HEK293 (cell line): ENCODE measurements around the gene SORBS2.

Source experiments
- CTCF ChIA-PET: fragments of 350-600 bp; formaldehyde crosslinking; extraction: SDS; loops from one replicate; lab custom pipeline; 2021; ENCODE audit warnings: antibody characterized with exemption; lab: Yijun Ruan, JAX
- POLR2A ChIA-PET: fragments of 300-600 bp; formaldehyde crosslinking; extraction: SDS; loops from one replicate; lab custom pipeline; 2020; ENCODE audit warnings: antibody characterized with exemption, inconsistent platforms; lab: Yijun Ruan, JAX
- H3K27ac ChIP-seq: fragments of 200-500 bp; sonication (Bioruptor generic); 2 replicates; pipeline ENCODE4 v1.5.1; 2014; ENCODE audit warnings: low read depth, low read length, control low read depth, inconsistent platforms; ENCODE audit errors: extremely low read depth
- H3K36me3 ChIP-seq, 2 experiments: fragments of 200-500 bp in 1 of 2; sonication (Bioruptor generic) in 1 of 2; 1 replicate in 1 of 2; 2 replicates in 1 of 2; pipeline ENCODE4 v1.5.1; 2014 to 2017; ENCODE audit warnings: inconsistent platforms in 2 of 2, low read length in 2 of 2; ENCODE audit not compliant: control insufficient read depth in 2 of 2, insufficient read depth in 1 of 2
- H3K4me1 ChIP-seq: fragments of 200-500 bp; sonication (Bioruptor generic); 2 replicates; pipeline ENCODE4 v1.5.1; 2014; ENCODE audit warnings: mild to moderate bottlenecking, low read length, inconsistent platforms; ENCODE audit not compliant: control insufficient read depth, insufficient read depth
- H3K4me3 ChIP-seq: 2 replicates; pipeline ENCODE4 v1.5.1; 2011; ENCODE audit warnings: low read depth, mild to moderate bottlenecking, control low read depth, low read length, moderate library complexity
- H3K9me3 ChIP-seq: fragments of 200-500 bp; sonication (Bioruptor generic); 2 replicates; pipeline ENCODE4 v1.5.1; 2014; ENCODE audit warnings: low read depth, low read length, inconsistent platforms; ENCODE audit not compliant: control insufficient read depth, insufficient read depth
- KLF8 ChIP-seq: fragments of 450-650 bp; formaldehyde crosslinking; IDR thresholded peaks from 2 replicates; pipeline ENCODE4 v1.5.1; 2016; ENCODE audit warnings: missing biosample characterization, missing genetic modification characterization
- MYNN ChIP-seq: fragments of 450-650 bp; formaldehyde crosslinking; IDR thresholded peaks from 2 replicates; pipeline ENCODE4 v1.5.1; 2016; ENCODE audit warnings: missing biosample characterization, missing genetic modification characterization, borderline replicate concordance
- MZF1 ChIP-seq: fragments of 450-650 bp; formaldehyde crosslinking; IDR thresholded peaks from 2 replicates; pipeline ENCODE4 v1.5.1; 2017; ENCODE audit warnings: missing biosample characterization, missing genetic modification characterization, borderline replicate concordance
- SCRT2 ChIP-seq: fragments of 450-650 bp; formaldehyde crosslinking; IDR thresholded peaks from 2 replicates; pipeline ENCODE4 v1.5.1; 2016; ENCODE audit warnings: missing biosample characterization, missing genetic modification characterization
- SP3 ChIP-seq: fragments of 450-650 bp; formaldehyde crosslinking; IDR thresholded peaks from 2 replicates; pipeline ENCODE4 v1.5.1; 2016; ENCODE audit warnings: missing biosample characterization, missing genetic modification characterization
- TCF7L2 ChIP-seq: IDR thresholded peaks from 2 replicates; pipeline ENCODE4 v1.6.1; 2011; ENCODE audit warnings: low read depth, mild to moderate bottlenecking, inconsistent platforms, low read length, moderate library complexity, borderline replicate concordance
- ZNF112 ChIP-seq: fragments of 450-650 bp; formaldehyde crosslinking; IDR thresholded peaks from 2 replicates; pipeline ENCODE4 v1.5.0; 2017; ENCODE audit warnings: missing biosample characterization, missing genetic modification characterization
- ZNF114 ChIP-seq: fragments of 450-650 bp; formaldehyde crosslinking; IDR thresholded peaks from 2 replicates; pipeline ENCODE4 v1.5.0; 2017; ENCODE audit warnings: missing biosample characterization, missing genetic modification characterization
- ZNF133 ChIP-seq: fragments of 450-650 bp; formaldehyde crosslinking; IDR thresholded peaks from 2 replicates; pipeline ENCODE4 v1.5.1; 2016; ENCODE audit warnings: missing biosample characterization, missing genetic modification characterization
- ZNF175 ChIP-seq: fragments of 450-650 bp; formaldehyde crosslinking; IDR thresholded peaks from 2 replicates; pipeline ENCODE4 v1.5.1; 2016; ENCODE audit warnings: missing biosample characterization, missing genetic modification characterization
- ZNF24 ChIP-seq: fragments of 450-650 bp; formaldehyde crosslinking; IDR thresholded peaks from 2 replicates; pipeline ENCODE4 v1.5.1; 2016; ENCODE audit warnings: missing biosample characterization, missing genetic modification characterization
- ZNF433 ChIP-seq: fragments of 450-650 bp; formaldehyde crosslinking; IDR thresholded peaks from 2 replicates; pipeline ENCODE4 v1.5.1; 2016; ENCODE audit warnings: missing biosample characterization, missing genetic modification characterization, low read depth
- ZNF521 ChIP-seq: fragments of 450-650 bp; formaldehyde crosslinking; IDR thresholded peaks from 2 replicates; pipeline ENCODE4 v1.5.1; 2017; ENCODE audit warnings: missing biosample characterization, mild to moderate bottlenecking, missing genetic modification characterization
- ZNF561 ChIP-seq: fragments of 450-650 bp; IDR thresholded peaks from 2 replicates; pipeline ENCODE4 v1.5.1; 2018; ENCODE audit warnings: missing biosample characterization, missing genetic modification characterization, borderline replicate concordance
- ZNF707 ChIP-seq: fragments of 450-650 bp; formaldehyde crosslinking; IDR thresholded peaks from 2 replicates; pipeline ENCODE4 v1.5.1; 2016; ENCODE audit warnings: missing biosample characterization, missing genetic modification characterization
- ZNF76 ChIP-seq: fragments of 450-650 bp; formaldehyde crosslinking; IDR thresholded peaks from 2 replicates; pipeline ENCODE4; 2016; ENCODE audit warnings: low read depth, missing biosample characterization, missing genetic modification characterization, borderline replicate concordance
- TF ChIP-seq, protein P1 (sequence below): fragments of 450-650 bp; formaldehyde crosslinking; conservative IDR thresholded peaks from 2 replicates; pipeline ENCODE4 v1.5.1; 2016; ENCODE audit warnings: low read depth, missing biosample characterization, missing genetic modification characterization
- TF ChIP-seq, protein P2 (sequence below): sonication (generic); formaldehyde crosslinking; IDR thresholded peaks from 2 replicates; pipeline ENCODE4 v1.8.1; 2022; ENCODE audit warnings: mild to moderate bottlenecking, moderate library complexity, missing genetic modification reagents
- TF ChIP-seq, protein P3 (sequence below): fragments of 450-650 bp; formaldehyde crosslinking; IDR thresholded peaks from 2 replicates; pipeline ENCODE4 v1.5.1; 2016; ENCODE audit warnings: missing biosample characterization, missing genetic modification characterization, borderline replicate concordance
- TF ChIP-seq, protein P4 (sequence below): fragments of 450-650 bp; formaldehyde crosslinking; IDR thresholded peaks from 2 replicates; pipeline ENCODE4 v1.5.1; 2016; ENCODE audit warnings: missing biosample characterization, missing genetic modification characterization

The SORBS2 gene

DNA sequence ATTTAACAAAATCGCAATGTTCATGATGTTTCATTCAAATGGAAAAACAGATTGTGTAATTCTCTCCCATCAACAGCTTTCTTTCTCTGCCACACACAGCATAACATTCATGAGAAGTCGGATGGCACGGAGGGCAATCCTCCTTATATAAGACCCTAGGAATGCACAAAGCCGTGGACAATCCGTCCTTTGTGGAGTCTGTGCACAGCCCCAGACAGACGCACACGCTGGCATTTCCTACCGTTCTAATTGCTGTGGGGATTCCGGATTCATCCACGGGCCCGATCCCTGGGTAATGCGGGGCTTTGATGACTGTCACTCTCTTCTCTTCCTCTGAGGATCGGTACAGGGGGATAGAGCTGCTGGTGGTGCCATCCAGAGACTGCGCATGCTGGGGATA lies 154.8 kb downstream of the SORBS2 start:
- no peaks in the 10 kb centered on the region for H3K9me3 ChIP-seq
- TF ChIP-seq SCRT2: no peak
- TF ChIP-seq, protein P1, sequence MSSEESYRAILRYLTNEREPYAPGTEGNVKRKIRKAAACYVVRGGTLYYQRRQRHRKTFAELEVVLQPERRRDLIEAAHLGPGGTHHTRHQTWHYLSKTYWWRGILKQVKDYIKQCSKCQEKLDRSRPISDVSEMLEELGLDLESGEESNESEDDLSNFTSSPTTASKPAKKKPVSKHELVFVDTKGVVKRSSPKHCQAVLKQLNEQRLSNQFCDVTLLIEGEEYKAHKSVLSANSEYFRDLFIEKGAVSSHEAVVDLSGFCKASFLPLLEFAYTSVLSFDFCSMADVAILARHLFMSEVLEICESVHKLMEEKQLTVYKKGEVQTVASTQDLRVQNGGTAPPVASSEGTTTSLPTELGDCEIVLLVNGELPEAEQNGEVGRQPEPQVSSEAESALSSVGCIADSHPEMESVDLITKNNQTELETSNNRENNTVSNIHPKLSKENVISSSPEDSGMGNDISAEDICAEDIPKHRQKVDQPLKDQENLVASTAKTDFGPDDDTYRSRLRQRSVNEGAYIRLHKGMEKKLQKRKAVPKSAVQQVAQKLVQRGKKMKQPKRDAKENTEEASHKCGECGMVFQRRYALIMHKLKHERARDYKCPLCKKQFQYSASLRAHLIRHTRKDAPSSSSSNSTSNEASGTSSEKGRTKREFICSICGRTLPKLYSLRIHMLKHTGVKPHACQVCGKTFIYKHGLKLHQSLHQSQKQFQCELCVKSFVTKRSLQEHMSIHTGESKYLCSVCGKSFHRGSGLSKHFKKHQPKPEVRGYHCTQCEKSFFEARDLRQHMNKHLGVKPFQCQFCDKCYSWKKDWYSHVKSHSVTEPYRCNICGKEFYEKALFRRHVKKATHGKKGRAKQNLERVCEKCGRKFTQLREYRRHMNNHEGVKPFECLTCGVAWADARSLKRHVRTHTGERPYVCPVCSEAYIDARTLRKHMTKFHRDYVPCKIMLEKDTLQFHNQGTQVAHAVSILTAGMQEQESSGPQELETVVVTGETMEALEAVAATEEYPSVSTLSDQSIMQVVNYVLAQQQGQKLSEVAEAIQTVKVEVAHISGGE (tag by site-specific recombination): no peak
- no peak for TF ChIP-seq ZNF24 (tag by site-specific recombination)
- H3K4me1 ChIP-seq: no peaks in the 10 kb centered on the region; the same call in 1 of the 2 replicates
- ChIA-PET CTCF (no interaction called here), POLR2A (no interaction called here)
- H3K27ac ChIP-seq: no peak overlapping the region
- H3K36me3 ChIP-seq: no peaks in the 10 kb centered on the region
- H3K4me3 ChIP-seq: no peak overlapping the region

DNA sequence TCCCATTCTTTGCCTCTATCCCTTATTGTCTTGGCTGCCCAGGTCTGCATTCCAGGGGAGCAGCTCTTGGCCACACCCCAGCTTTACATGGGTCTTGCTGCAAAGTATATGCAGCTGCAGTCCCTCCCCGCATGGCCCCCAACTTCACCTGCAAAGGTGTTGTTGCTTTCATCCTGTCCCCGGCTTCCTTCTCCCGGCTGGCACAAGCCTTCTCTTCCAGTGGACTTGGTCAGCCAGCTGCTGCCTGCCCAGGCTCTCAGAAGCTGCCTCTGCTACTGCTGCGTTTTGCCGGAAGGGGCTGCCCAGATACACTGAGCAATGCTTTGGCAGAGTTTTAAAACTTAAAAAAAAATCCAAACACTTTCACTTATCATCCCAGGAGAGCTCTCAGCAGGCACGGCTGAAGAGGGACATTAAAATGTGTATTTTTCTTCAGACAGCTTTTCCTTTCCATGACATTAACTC lies 155.5 kb downstream of the SORBS2 start:
- TF ChIP-seq ZNF175 (tag by site-specific recombination) (no peak), ZNF521 (tag by site-specific recombination) (no peak), ZNF112 (tag by site-specific recombination) (no peak), TCF7L2 (no peak), MZF1 (tag by site-specific recombination) (no peak), KLF8 (tag by site-specific recombination) (no peak), ZNF114 (tag by site-specific recombination) (no peak), ZNF707 (tag by site-specific recombination) (no peak), ZNF76 (tag by site-specific recombination) (no peak), ZNF433 (tag by site-specific recombination) (no peak), ZNF133 (tag by site-specific recombination) (no peak), SP3 (tag by site-specific recombination) (no peak), MYNN (tag by site-specific recombination) (no peak), ZNF561 (no peak)
- TF ChIP-seq, protein P2, sequence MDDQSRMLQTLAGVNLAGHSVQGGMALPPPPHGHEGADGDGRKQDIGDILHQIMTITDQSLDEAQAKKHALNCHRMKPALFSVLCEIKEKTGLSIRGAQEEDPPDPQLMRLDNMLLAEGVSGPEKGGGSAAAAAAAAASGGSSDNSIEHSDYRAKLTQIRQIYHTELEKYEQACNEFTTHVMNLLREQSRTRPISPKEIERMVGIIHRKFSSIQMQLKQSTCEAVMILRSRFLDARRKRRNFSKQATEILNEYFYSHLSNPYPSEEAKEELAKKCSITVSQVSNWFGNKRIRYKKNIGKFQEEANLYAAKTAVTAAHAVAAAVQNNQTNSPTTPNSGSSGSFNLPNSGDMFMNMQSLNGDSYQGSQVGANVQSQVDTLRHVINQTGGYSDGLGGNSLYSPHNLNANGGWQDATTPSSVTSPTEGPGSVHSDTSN (CRISPR knock-in tag): no peak
- TF ChIP-seq, protein P3, sequence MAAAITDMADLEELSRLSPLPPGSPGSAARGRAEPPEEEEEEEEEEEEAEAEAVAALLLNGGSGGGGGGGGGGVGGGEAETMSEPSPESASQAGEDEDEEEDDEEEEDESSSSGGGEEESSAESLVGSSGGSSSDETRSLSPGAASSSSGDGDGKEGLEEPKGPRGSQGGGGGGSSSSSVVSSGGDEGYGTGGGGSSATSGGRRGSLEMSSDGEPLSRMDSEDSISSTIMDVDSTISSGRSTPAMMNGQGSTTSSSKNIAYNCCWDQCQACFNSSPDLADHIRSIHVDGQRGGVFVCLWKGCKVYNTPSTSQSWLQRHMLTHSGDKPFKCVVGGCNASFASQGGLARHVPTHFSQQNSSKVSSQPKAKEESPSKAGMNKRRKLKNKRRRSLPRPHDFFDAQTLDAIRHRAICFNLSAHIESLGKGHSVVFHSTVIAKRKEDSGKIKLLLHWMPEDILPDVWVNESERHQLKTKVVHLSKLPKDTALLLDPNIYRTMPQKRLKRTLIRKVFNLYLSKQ (tag by site-specific recombination): no peak
- TF ChIP-seq, protein P4, sequence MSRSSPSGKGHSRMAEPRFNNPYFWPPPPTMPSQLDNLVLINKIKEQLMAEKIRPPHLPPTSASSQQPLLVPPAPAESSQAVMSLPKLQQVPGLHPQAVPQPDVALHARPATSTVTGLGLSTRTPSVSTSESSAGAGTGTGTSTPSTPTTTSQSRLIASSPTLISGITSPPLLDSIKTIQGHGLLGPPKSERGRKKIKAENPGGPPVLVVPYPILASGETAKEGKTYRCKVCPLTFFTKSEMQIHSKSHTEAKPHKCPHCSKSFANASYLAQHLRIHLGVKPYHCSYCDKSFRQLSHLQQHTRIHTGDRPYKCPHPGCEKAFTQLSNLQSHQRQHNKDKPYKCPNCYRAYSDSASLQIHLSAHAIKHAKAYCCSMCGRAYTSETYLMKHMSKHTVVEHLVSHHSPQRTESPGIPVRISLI (tag by site-specific recombination): no peak
- TF ChIP-seq, all 188 proteins: peak for 0
- H3K27ac ChIP-seq: no peak overlapping the region
- no peaks in the 10 kb centered on the region; the same call in 1 of the 2 replicates for H3K4me1 ChIP-seq
- ChIA-PET POLR2A (no interaction called here), CTCF (interaction anchor here (0.6 kb wide), 1 partner anchor 36 kb away, joined by 3 read pairs; no protein-coding TSS in a partner anchor)
- no peaks in the 10 kb centered on the region for H3K9me3 ChIP-seq
- no peak overlapping the region for H3K4me3 ChIP-seq
- H3K36me3 ChIP-seq: no peaks in the 10 kb centered on the region
